SK-N-SH (cell line): ENCODE data around the gene HLA-DOB.

ENCODE experiments used
- CTCF ChIP-seq: fragments of 200-600 bp; sonication (generic); IDR thresholded peaks from 2 replicates; pipeline ENCODE4 v1.6.1; 2017; ENCODE audit warnings: antibody characterized with exemption, mild to moderate bottlenecking, moderate library complexity
- FOSL2 ChIP-seq: IDR thresholded peaks from 2 replicates; pipeline ENCODE4 v1.4.0; 2012; ENCODE audit warnings: low read depth, mild to moderate bottlenecking, moderate library complexity, borderline replicate concordance
- FOXJ3 ChIP-seq: sonication (generic); formaldehyde crosslinking; IDR thresholded peaks from 2 replicates; pipeline ENCODE4 v1.5.1; 2020; ENCODE audit warnings: mild to moderate bottlenecking, missing genetic modification reagents
- MXI1 ChIP-seq: IDR thresholded peaks from 2 replicates; pipeline ENCODE4 v1.6.1; 2012; ENCODE audit warnings: mild to moderate bottlenecking, low read depth, low read length, improper control_type of control experiment
- PBX3 ChIP-seq: IDR thresholded peaks from 2 replicates; pipeline ENCODE4; 2012
- POLR2AphosphoS5 ChIP-seq: IDR thresholded peaks from 2 replicates; pipeline ENCODE4 v1.6.1; 2012; ENCODE audit warnings: low read depth, low read length
- TAF1 ChIP-seq: IDR thresholded peaks from 2 replicates; pipeline ENCODE4 v1.6.1; 2012; ENCODE audit warnings: low read depth, mild to moderate bottlenecking, low read length, moderate library complexity, borderline replicate concordance
- USF2 ChIP-seq: fragments of 150-350 bp; IDR thresholded peaks from 2 replicates; pipeline ENCODE4 v1.6.1; 2017; ENCODE audit warnings: antibody characterized with exemption, low read length, low read depth, borderline replicate concordance
- ZBTB33 ChIP-seq: IDR thresholded peaks from 2 replicates; pipeline ENCODE4 v1.4.0; 2012; ENCODE audit warnings: low read depth, borderline replicate concordance

GRCh38 chr6:32847795-32848194, 31.0 kb upstream of the HLA-DOB start:
- no peak for TF ChIP-seq FOXJ3 (CRISPR knock-in tag)
- no peak for TF ChIP-seq CTCF
- no peak for TF ChIP-seq USF2
- no peak for TF ChIP-seq TAF1
- TF ChIP-seq ZBTB33 = no peak
- TF ChIP-seq FOSL2 = no peak
- TF ChIP-seq MXI1 = no peak
- TF ChIP-seq PBX3 = no peak
- no peak for TF ChIP-seq POLR2AphosphoS5
